Activated naive CD4-positive, alpha-beta T cell treated with anti-CD3 and anti-CD28 coated beads, Interleukin-2, amount 50 U/mL, for 16 hours (primary cell): Measurements from ENCODE around the gene LPAR1.

Experiments used
- DNase-seq: peaks from one replicate; pipeline ENCODE4 v3.0.0-alpha.2; 2020

LPAR1 gene

GRCh38 chr9:111037356-111037707 is 938 bp downstream of the LPAR1 start:
- DNase-seq = no peak

GRCh38 chr9:111036946-111037345 is 1.3 kb downstream of the LPAR1 start:
- DNase-seq = no peak

GRCh38 chr9:111036429-111036789 is 1.9 kb downstream of the LPAR1 start:
- no peak for DNase-seq

- DNase-seq = no peak
These were observed 2.5 kb downstream of the LPAR1 start for GRCh38 chr9:111035543-111036428.

- DNase-seq = no peak
These were observed 3.3 kb downstream of the LPAR1 start for GRCh38 chr9:111034898-111035539.

GRCh38 chr9:111034170-111034897 is 3.9 kb downstream of the LPAR1 start:
- DNase-seq = no peak

GRCh38 chr9:111030492-111030891 is 7.8 kb downstream of the LPAR1 start:
- DNase-seq = no peak

GRCh38 chr9:111029260-111029659 is 9.0 kb downstream of the LPAR1 start:
- no peak for DNase-seq

GRCh38 chr9:111027798-111028197 is 10.5 kb downstream of the LPAR1 start:
- no peak for DNase-seq

- DNase-seq = no peak
These were observed 15.1 kb downstream of the LPAR1 start for GRCh38 chr9:111023128-111023527.

GRCh38 chr9:111020594-111020993 is 17.7 kb downstream of the LPAR1 start:
- no peak for DNase-seq

- DNase-seq = no peak
These were observed 21.7 kb downstream of the LPAR1 start for GRCh38 chr9:111016426-111017045.

GRCh38 chr9:111016016-111016415 is 22.3 kb downstream of the LPAR1 start:
- no peak for DNase-seq

- no peak for DNase-seq
These were observed 24.6 kb downstream of the LPAR1 start for GRCh38 chr9:111013707-111014106.

- no peak for DNase-seq
These were observed 25.0 kb downstream of the LPAR1 start for GRCh38 chr9:111013250-111013649.

- DNase-seq = no peak
These were observed 29.9 kb downstream of the LPAR1 start for GRCh38 chr9:111008158-111009075.

- DNase-seq = no peak
These were observed 32.4 kb downstream of the LPAR1 start for GRCh38 chr9:111005746-111006470.

- no peak for DNase-seq
These were observed 33.3 kb downstream of the LPAR1 start for GRCh38 chr9:111004936-111005335.

GRCh38 chr9:111003182-111003581 is 35.1 kb downstream of the LPAR1 start:
- no peak for DNase-seq

- no peak for DNase-seq
These were observed 36.7 kb downstream of the LPAR1 start for GRCh38 chr9:111001526-111001925.

GRCh38 chr9:111000202-111000601 is 38.1 kb downstream of the LPAR1 start:
- no peak for DNase-seq

GRCh38 chr9:110999379-110999778 is 38.9 kb downstream of the LPAR1 start:
- DNase-seq = no peak
